ENCODE data around the gene ADCY3.

- no peak for TF ChIP-seq CTCF (optimal IDR thresholded peaks at IDR 0.05 in 1 of 3, IDR thresholded peaks at IDR 0.05 in 1 of 3, conservative IDR thresholded peaks at IDR 0.05 in 1 of 3; ENCODE audit: extremely low read depth in 1 of 3, insufficient read depth in 2 of 3, low read length in 3 of 3)
- TF ChIP-seq EZH2 (IDR thresholded peaks at IDR 0.05; ENCODE audit: low read length): no peak
Observed at GRCh38 chr2:24783641-24784040, 136.4 kb downstream of the ADCY3 start.

Data from keratinocyte (primary cell).